IMR-90 (cell line): Measurements from ENCODE around the gene CYP46A1. TPM values are rescaled to one million over a fixed set of nuclear protein-coding genes. Genes with fewer than 3 reads are reported as not detected.

Experiments used
- ATAC-seq: fragments of 200-7000 bp; cut with Tn5 transposase; 2 replicates; pipeline ENCODE4 v1.9.1; 2020; ENCODE audit warnings: low read depth, mild to moderate bottlenecking, moderate library complexity
- BruUV-seq: library from RNA; stranded (reverse); fragments of 400-500 nt; replicated peaks from 2 replicates; lab custom pipeline; 2021; lab: Mats Ljungman, UMichigan
- CTCF ChIA-PET: fragments of 300-600 bp; formaldehyde crosslinking; extraction: SDS; loops from one replicate; lab custom pipeline; 2021; ENCODE audit warnings: antibody characterized with exemption; lab: Yijun Ruan, JAX
- POLR2A ChIA-PET: fragments of 300-600 bp; sonication (Branson Sonifier 250); formaldehyde crosslinking; loops from one replicate; lab custom pipeline; 2022; ENCODE audit warnings: antibody characterized with exemption; ENCODE audit not compliant: unreplicated experiment; lab: Charles Lee
- DNase-seq: peaks from one replicate; pipeline ENCODE4 v3.0.0; 2013
- H2AFZ ChIP-seq: replicated peaks from 2 replicates; pipeline ENCODE3; 2013; ENCODE audit warnings: low read length, mild to moderate bottlenecking; ENCODE audit not compliant: poor library complexity
- H2AK5ac ChIP-seq: 2 replicates; pipeline ENCODE4 v1.6.1; 2013; ENCODE audit warnings: low read depth, low read length, inconsistent platforms
- H2AK9ac ChIP-seq: replicated peaks from 2 replicates; pipeline ENCODE3; 2013; ENCODE audit warnings: mild to moderate bottlenecking, low read depth, low read length, moderate library complexity; ENCODE audit not compliant: poor library complexity
- H2BK120ac ChIP-seq: 2 replicates; pipeline ENCODE4 v1.6.1; 2013; ENCODE audit warnings: low read depth, low read length, inconsistent platforms
- H2BK15ac ChIP-seq: 3 replicates; pipeline ENCODE4 v1.6.1; 2013; ENCODE audit warnings: low read depth, low read length, inconsistent platforms
- H2BK20ac ChIP-seq: 2 replicates; pipeline ENCODE4 v1.6.1; 2013; ENCODE audit warnings: low read depth, mild to moderate bottlenecking, inconsistent platforms, low read length, moderate library complexity
- H2BK5ac ChIP-seq: 2 replicates; pipeline ENCODE4 v1.6.1; 2013; ENCODE audit warnings: mild to moderate bottlenecking, low read depth, low read length, inconsistent platforms; ENCODE audit not compliant: poor library complexity, severe bottlenecking
- H3K14ac ChIP-seq: replicated peaks from 2 replicates; pipeline ENCODE4 v1.6.1; 2013; ENCODE audit warnings: low read depth, low read length, inconsistent platforms
- H3K18ac ChIP-seq: 2 replicates; pipeline ENCODE4 v1.6.1; 2013; ENCODE audit warnings: low read depth, low read length, control low read depth
- H3K23ac ChIP-seq: 2 replicates; pipeline ENCODE4 v1.6.1; 2013; ENCODE audit warnings: low read depth, low read length, inconsistent platforms
- H3K27ac ChIP-seq: 2 replicates; pipeline ENCODE4 v1.5.1; 2013; ENCODE audit warnings: mild to moderate bottlenecking, control low read depth, low read length; ENCODE audit not compliant: insufficient read depth
- H3K27me3 ChIP-seq: 2 replicates; pipeline ENCODE4 v1.6.1; 2013; ENCODE audit warnings: low read length; ENCODE audit not compliant: control insufficient read depth, insufficient read depth
- H3K36me3 ChIP-seq: 2 replicates; pipeline ENCODE4 v1.6.1; 2013; ENCODE audit warnings: low read length, mixed read lengths; ENCODE audit not compliant: control insufficient read depth, insufficient read depth
- H3K4ac ChIP-seq: 2 replicates; pipeline ENCODE4 v1.6.1; 2013; ENCODE audit warnings: low read depth, low read length, inconsistent platforms
- H3K4me1 ChIP-seq: 2 replicates; pipeline ENCODE4 v1.6.1; 2013; ENCODE audit warnings: low read length, mixed read lengths; ENCODE audit not compliant: control insufficient read depth, insufficient read depth
- H3K4me2 ChIP-seq: 2 replicates; pipeline ENCODE4 v1.6.1; 2013; ENCODE audit warnings: low read depth, mild to moderate bottlenecking, control low read depth, low read length, moderate library complexity
- H3K4me3 ChIP-seq: 2 replicates; pipeline ENCODE4 v1.5.1; 2013; ENCODE audit warnings: low read depth, mild to moderate bottlenecking, control low read depth, low read length, moderate library complexity; ENCODE audit not compliant: insufficient read depth
- H3K56ac ChIP-seq: 2 replicates; pipeline ENCODE4 v1.6.1; 2013; ENCODE audit warnings: low read length, inconsistent platforms; ENCODE audit not compliant: insufficient read depth; ENCODE audit errors: extremely low read depth
- H3K79me1 ChIP-seq, 2 experiments: 2 replicates each; pipeline ENCODE4 v1.6.1; 2013; ENCODE audit warnings: low read length in 2 of 2, inconsistent platforms in 1 of 2, low read depth in 1 of 2
- H3K9ac ChIP-seq: 2 replicates; pipeline ENCODE4 v1.6.1; 2013; ENCODE audit warnings: low read depth, low read length, control low read depth
- H3K9me1 ChIP-seq: 2 replicates; pipeline ENCODE4 v1.6.1; 2013; ENCODE audit warnings: low read length, inconsistent platforms; ENCODE audit not compliant: insufficient read depth
- H3K9me3 ChIP-seq: 2 replicates; pipeline ENCODE4 v1.6.1; 2013; ENCODE audit warnings: low read length; ENCODE audit not compliant: control insufficient read depth, insufficient read depth
- H4K20me1 ChIP-seq: 2 replicates; pipeline ENCODE4 v1.6.1; 2013; ENCODE audit warnings: low read length, inconsistent platforms; ENCODE audit not compliant: insufficient read depth
- H4K5ac ChIP-seq: 2 replicates; pipeline ENCODE4 v1.6.1; 2013; ENCODE audit warnings: mild to moderate bottlenecking, low read depth, low read length, control low read depth
- H4K8ac ChIP-seq, 2 experiments: 2 replicates each; pipeline ENCODE4 v1.6.1; 2013; ENCODE audit warnings: low read depth in 2 of 2, low read length in 2 of 2, control low read depth in 1 of 2, inconsistent platforms in 1 of 2
- H4K91ac ChIP-seq: 2 replicates; pipeline ENCODE4 v1.6.1; 2013; ENCODE audit warnings: low read depth, low read length, inconsistent platforms; ENCODE audit not compliant: insufficient read depth
- CEBPB ChIP-seq: IDR thresholded peaks from 2 replicates; pipeline ENCODE4 v1.6.1; 2012; ENCODE audit warnings: low read depth, low read length, improper control_type of control experiment
- CHD1 ChIP-seq: IDR thresholded peaks from 2 replicates; pipeline ENCODE4 v1.6.1; 2012; ENCODE audit warnings: low read depth, low read length, improper control_type of control experiment
- MAFK ChIP-seq: IDR thresholded peaks from 2 replicates; pipeline ENCODE4 v1.6.1; 2012; ENCODE audit warnings: low read depth, low read length, improper control_type of control experiment
- MAZ ChIP-seq: IDR thresholded peaks from 2 replicates; pipeline ENCODE4 v1.6.1; 2012; ENCODE audit warnings: low read depth, mild to moderate bottlenecking, low read length, improper control_type of control experiment, moderate library complexity, borderline replicate concordance
- MXI1 ChIP-seq: IDR thresholded peaks from 2 replicates; pipeline ENCODE4 v1.6.1; 2012; ENCODE audit warnings: low read depth, mild to moderate bottlenecking, low read length, moderate library complexity, borderline replicate concordance
- POLR2A ChIP-seq: IDR thresholded peaks from 2 replicates; pipeline ENCODE4 v1.6.1; 2012; ENCODE audit warnings: mild to moderate bottlenecking, low read depth, low read length
- RAD21 ChIP-seq: IDR thresholded peaks from 2 replicates; pipeline ENCODE4 v1.6.1; 2012; ENCODE audit warnings: low read length, improper control_type of control experiment
- RFX5 ChIP-seq: IDR thresholded peaks from 2 replicates; pipeline ENCODE4 v1.8.0; 2012; ENCODE audit warnings: low read depth, mild to moderate bottlenecking, low read length, moderate library complexity
- WGBS, 2 experiments: methylation state at CpG; one replicate each; pipeline versions ENCODE4 v1.1.5 to v1.1.7; 2013; ENCODE audit warnings: missing lambda C conversion rate in 2 of 2; ENCODE audit not compliant: insufficient read length in 1 of 2; ENCODE audit errors: extremely low coverage in 2 of 2; 5-methylcytosine and 5-hydroxymethylcytosine counted together
- dilution Hi-C: fragments of 300-500 bp; cut with HindIII; formaldehyde crosslinking; loops from one replicate; pipeline ENCODE4 v1.14.3; 2018; ENCODE audit warnings: low sequenced_read_pairs; ENCODE audit not compliant: unreplicated experiment
- in situ Hi-C: fragments of 300-500 bp; cut with MboI; formaldehyde crosslinking; loops from 3 replicates; pipeline ENCODE4 v1.14.3; 2019; ENCODE audit warnings: low sequenced_read_pairs, inconsistent platforms, mixed read lengths
- intact Hi-C: fragments of 100-400 bp; cut with micrococcal nuclease; formaldehyde crosslinking; loops from 2 replicates; pipeline ENCODE4 v1.10.0; 2022
- polyA plus RNA-seq, 3 experiments: library from polyadenylated mRNA; depleted of rRNA; stranded (reverse); fragments of >200 nt; gene quantifications; 2 replicates each; pipeline ENCODE4 v1.2.3, GENCODE V29; 2012; ENCODE audit warnings: low replicate concordance in 1 of 3
- total RNA-seq: library from RNA; depleted of rRNA; stranded (reverse); fragments of >200 nt; gene quantifications from 2 replicates; pipeline ENCODE4 v1.2.3, GENCODE V29; 2012
- TF ChIP-seq, protein P1 (sequence below): fragments of 150-350 bp; IDR thresholded peaks from 2 replicates; pipeline ENCODE4 v1.6.1; 2016; ENCODE audit warnings: low read depth, mild to moderate bottlenecking, low read length, moderate library complexity, borderline replicate concordance

Gene CYP46A1
- total and polyA plus RNA-seq, 2 of the 4 experiments (the other 2 are of a cell fraction), result 0.18 to 0.31 TPM

- H2BK120ac ChIP-seq, result no peak overlapping the region
- no peak overlapping the region for H3K4me2 ChIP-seq
- no peaks in the 10 kb centered on the region for H4K20me1 ChIP-seq
- POLR2A ChIA-PET, result no interaction called here
- H3K23ac ChIP-seq, result no peak overlapping the region; the same call in 1 of the 2 replicates
- no peak for TF ChIP-seq RFX5
- TF ChIP-seq CEBPB, result no peak
- TF ChIP-seq CHD1, result no peak
- TF ChIP-seq POLR2A, result no peak
- no peak for TF ChIP-seq MXI1
- TF ChIP-seq, protein P1, sequence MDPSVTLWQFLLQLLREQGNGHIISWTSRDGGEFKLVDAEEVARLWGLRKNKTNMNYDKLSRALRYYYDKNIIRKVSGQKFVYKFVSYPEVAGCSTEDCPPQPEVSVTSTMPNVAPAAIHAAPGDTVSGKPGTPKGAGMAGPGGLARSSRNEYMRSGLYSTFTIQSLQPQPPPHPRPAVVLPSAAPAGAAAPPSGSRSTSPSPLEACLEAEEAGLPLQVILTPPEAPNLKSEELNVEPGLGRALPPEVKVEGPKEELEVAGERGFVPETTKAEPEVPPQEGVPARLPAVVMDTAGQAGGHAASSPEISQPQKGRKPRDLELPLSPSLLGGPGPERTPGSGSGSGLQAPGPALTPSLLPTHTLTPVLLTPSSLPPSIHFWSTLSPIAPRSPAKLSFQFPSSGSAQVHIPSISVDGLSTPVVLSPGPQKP, result no peak
- no peak for TF ChIP-seq MAZ
- no peak for TF ChIP-seq RAD21
- no peak for TF ChIP-seq MAFK
- no peak overlapping the region for H2AFZ ChIP-seq
- intact Hi-C loops, result no loop called here
- DNase-seq (peak; percentile 52), ATAC-seq (peak; percentile 19)
- BruUV-seq, result no TSS peak
- H3K9me3 ChIP-seq, result peaks cover 5% of the 10 kb centered on the region; the same call in 1 of the 2 replicates
- no peak overlapping the region for H3K18ac ChIP-seq
- CTCF ChIA-PET, result no interaction called here
- H3K4ac ChIP-seq, result no peak overlapping the region
- H3K4me1 ChIP-seq, result peaks cover 9% of the 10 kb centered on the region
- no peak overlapping the region for H3K27ac ChIP-seq
- H3K9ac ChIP-seq, result no peak overlapping the region
- peaks cover 8% of the 10 kb centered on the region for H3K9me1 ChIP-seq
- dilution Hi-C loops, result no loop called here
- no peak overlapping the region for H2AK9ac ChIP-seq
- H3K27me3 ChIP-seq, result no peaks in the 10 kb centered on the region
- H4K91ac ChIP-seq, result no peak overlapping the region; the same call in 1 of the 2 replicates
- peak overlapping the region; percentile 64; the same call in 1 of the 2 replicates for H2AK5ac ChIP-seq
- 50% methylated on average over 1 of the region's 6 CpGs; no CpG with 5 or more reads in 1 of the 2 experiments for WGBS, 2 experiments
- H3K56ac ChIP-seq, result no peak overlapping the region
- H3K4me3 ChIP-seq, result no peak overlapping the region
- in situ Hi-C loops, result no loop called here
- no peaks in the 10 kb centered on the region for H3K79me1 ChIP-seq
- H2BK5ac ChIP-seq, result no peak overlapping the region
- peak overlapping the region; percentile 62; the same call in 1 of the 2 replicates for H3K14ac ChIP-seq
- H4K5ac ChIP-seq, result no peak overlapping the region
- no peak overlapping the region for H4K8ac ChIP-seq
- no peaks in the 10 kb centered on the region for H3K36me3 ChIP-seq
- H2BK20ac ChIP-seq, result no peak overlapping the region
- no peak overlapping the region for H2BK15ac ChIP-seq
These were observed 90.6 kb downstream of the CYP46A1 start for GRCh38 chr14:99774556-99775307.
